H9 (cell line): ENCODE measurements around the gene SORCS2. TPM values are rescaled to one million over a fixed set of nuclear protein-coding genes. Genes with fewer than 3 reads are reported as not detected.

ENCODE experiments used
- DNase-seq: peaks from one replicate; pipeline ENCODE4 v3.0.0-alpha.2; 2017
- H2AFZ ChIP-seq: one replicate; pipeline ENCODE4 v1.6.1; 2013; ENCODE audit warnings: mild to moderate bottlenecking, low read length, control low read depth, moderate library complexity
- H2AK5ac ChIP-seq: 2 replicates; pipeline ENCODE4 v1.6.1; 2013; ENCODE audit warnings: low read length, control low read depth, mixed read lengths; ENCODE audit not compliant: insufficient read length
- H2BK120ac ChIP-seq: one replicate; pipeline ENCODE4 v1.6.1; 2013; ENCODE audit warnings: low read depth, mild to moderate bottlenecking, low read length, control low read depth, inconsistent platforms; ENCODE audit not compliant: poor library complexity, severe bottlenecking
- H2BK12ac ChIP-seq: 2 replicates; pipeline ENCODE4 v1.6.1; 2013; ENCODE audit warnings: low read length, control low read depth, mixed read lengths, low read depth; ENCODE audit not compliant: insufficient read length
- H2BK15ac ChIP-seq: 2 replicates; pipeline ENCODE4 v1.6.1; 2013; ENCODE audit warnings: low read depth, low read length, control low read depth
- H2BK20ac ChIP-seq: one replicate; pipeline ENCODE4 v1.6.1; 2013; ENCODE audit warnings: low read depth, mild to moderate bottlenecking, low read length, control low read depth, inconsistent platforms; ENCODE audit not compliant: poor library complexity, severe bottlenecking
- H2BK5ac ChIP-seq: 2 replicates; pipeline ENCODE4 v1.6.1; 2013; ENCODE audit warnings: low read length, control low read depth, mixed read lengths; ENCODE audit not compliant: insufficient read length
- H3K14ac ChIP-seq: 2 replicates; pipeline ENCODE4 v1.6.1; 2013; ENCODE audit warnings: low read length, control low read depth; ENCODE audit not compliant: insufficient read depth
- H3K18ac ChIP-seq: 2 replicates; pipeline ENCODE4 v1.6.1; 2013; ENCODE audit warnings: low read depth, mild to moderate bottlenecking, mixed read lengths, low read length, control low read depth; ENCODE audit not compliant: insufficient read length
- H3K23ac ChIP-seq: 2 replicates; pipeline ENCODE4 v1.6.1; 2013; ENCODE audit warnings: low read length, control low read depth, mixed read lengths, low read depth; ENCODE audit not compliant: insufficient read length
- H3K23me2 ChIP-seq: 2 replicates; pipeline ENCODE4 v1.6.1; 2013; ENCODE audit warnings: low read depth, mild to moderate bottlenecking, mixed read lengths, low read length, control low read depth; ENCODE audit not compliant: insufficient read length, poor library complexity, severe bottlenecking
- H3K27ac ChIP-seq: 2 replicates; pipeline ENCODE4 v1.5.1; 2013; ENCODE audit warnings: low read length, control low read depth, mixed read lengths, low read depth; ENCODE audit not compliant: insufficient read length
- H3K27me3 ChIP-seq: 2 replicates; pipeline ENCODE4 v1.6.1; 2013; ENCODE audit warnings: low read length, control low read depth, inconsistent platforms; ENCODE audit not compliant: insufficient read depth
- H3K4ac ChIP-seq: 2 replicates; pipeline ENCODE4 v1.6.1; 2013; ENCODE audit warnings: low read depth, mild to moderate bottlenecking, control low read depth, inconsistent platforms, low read length, moderate library complexity
- H3K4me1 ChIP-seq: 2 replicates; pipeline ENCODE4 v1.6.1; 2013; ENCODE audit warnings: low read length, control low read depth, inconsistent platforms; ENCODE audit not compliant: insufficient read depth
- H3K4me2 ChIP-seq: 2 replicates; pipeline ENCODE4 v1.6.1; 2013; ENCODE audit warnings: low read length, control low read depth, mixed read lengths; ENCODE audit not compliant: insufficient read length, insufficient read depth
- H3K56ac ChIP-seq: 2 replicates; pipeline ENCODE4 v1.6.1; 2013; ENCODE audit warnings: low read depth, mild to moderate bottlenecking, mixed read lengths, low read length, control low read depth; ENCODE audit not compliant: insufficient read length
- H3K79me1 ChIP-seq: 2 replicates; pipeline ENCODE4 v1.6.1; 2013; ENCODE audit warnings: low read depth, mild to moderate bottlenecking, moderate library complexity, low read length, control low read depth, inconsistent platforms; ENCODE audit not compliant: insufficient read depth, poor library complexity, severe bottlenecking
- H3K79me2 ChIP-seq: 2 replicates; pipeline ENCODE4 v1.6.1; 2013; ENCODE audit warnings: low read length, control low read depth, inconsistent platforms; ENCODE audit not compliant: insufficient read depth
- H3K9ac ChIP-seq: 2 replicates; pipeline ENCODE4 v1.6.1; 2013; ENCODE audit warnings: low read length, control low read depth, mixed read lengths; ENCODE audit not compliant: insufficient read length; ENCODE audit errors: extremely low read depth
- H3K9me3 ChIP-seq: one replicate; pipeline ENCODE4 v1.6.1; 2013; ENCODE audit warnings: low read depth, low read length, inconsistent platforms; ENCODE audit not compliant: control insufficient read depth
- H3T11ph ChIP-seq: one replicate; pipeline ENCODE4 v1.6.1; 2013; ENCODE audit warnings: mild to moderate bottlenecking, low read length, control low read depth, inconsistent platforms
- H4K20me1 ChIP-seq: one replicate; pipeline ENCODE4 v1.6.1; 2013; ENCODE audit not compliant: control insufficient read depth, insufficient read length, insufficient read depth
- H4K5ac ChIP-seq: 2 replicates; pipeline ENCODE4 v1.6.1; 2013; ENCODE audit warnings: low read depth, mild to moderate bottlenecking, mixed read lengths, low read length, control low read depth; ENCODE audit not compliant: insufficient read length
- H4K8ac ChIP-seq: replicated peaks from 2 replicates; pipeline ENCODE4 v1.6.1; 2013; ENCODE audit warnings: low read length, control low read depth, mixed read lengths, low read depth; ENCODE audit not compliant: insufficient read length
- H4K91ac ChIP-seq: 2 replicates; pipeline ENCODE4 v1.6.1; 2013; ENCODE audit warnings: low read depth, mild to moderate bottlenecking, moderate library complexity, mixed read lengths, low read length, control low read depth; ENCODE audit not compliant: insufficient read length
- H3K27ac Mint-ChIP-seq, 3 experiments: 2 replicates in 2 of 3; 3 replicates in 1 of 3; pipeline ENCODE4 v1.8.0; 2020 to 2021; ENCODE audit warnings: mixed read lengths in 3 of 3, mild to moderate bottlenecking in 1 of 3, moderate library complexity in 1 of 3
- H3K27me3 Mint-ChIP-seq: 2 replicates; pipeline ENCODE4 v1.8.0; 2021; ENCODE audit warnings: low read depth, mild to moderate bottlenecking, moderate library complexity, mixed read lengths
- H3K36me3 Mint-ChIP-seq, 3 experiments: 2 replicates in 2 of 3; 3 replicates in 1 of 3; pipeline ENCODE4 v1.8.0; 2020 to 2021; ENCODE audit warnings: low read depth in 3 of 3, mixed read lengths in 3 of 3; ENCODE audit not compliant: insufficient read depth in 1 of 3
- H3K4me1 Mint-ChIP-seq, 2 experiments: 2 replicates each; pipeline ENCODE4 v1.8.0; 2020; ENCODE audit warnings: mixed read lengths in 2 of 2
- H3K4me3 Mint-ChIP-seq, 2 experiments: 2 replicates in 1 of 2; 3 replicates in 1 of 2; pipeline ENCODE4 v1.8.0; 2020 to 2021; ENCODE audit warnings: mild to moderate bottlenecking in 2 of 2, mixed read lengths in 2 of 2, moderate library complexity in 1 of 2
- H3K9me3 Mint-ChIP-seq, 2 experiments: 2 replicates in 1 of 2; 3 replicates in 1 of 2; pipeline ENCODE4 v1.8.0; 2020; ENCODE audit warnings: mild to moderate bottlenecking in 2 of 2, mixed read lengths in 2 of 2, moderate library complexity in 1 of 2
- WGBS: extraction: QIAGEN DNeasy Blood & Tissue Kit; methylation state at CpG from one replicate; pipeline ENCODE4 v1.1.7; 2013; ENCODE audit warnings: missing lambda C conversion rate, low lambda C conversion rate, mixed read lengths; ENCODE audit not compliant: insufficient read length; ENCODE audit errors: extremely low coverage; 5-methylcytosine and 5-hydroxymethylcytosine counted together
- total RNA-seq: library from RNA; stranded (reverse); gene quantifications from 2 replicates; pipeline ENCODE4 v1.2.1, GENCODE V29; 2021
- TF ChIP-seq, protein P1 (sequence below): fragments of 200-600 bp; sonication (generic); conservative IDR thresholded peaks from 3 replicates; pipeline ENCODE4 v1.8.0; 2021; ENCODE audit warnings: antibody characterized with exemption, mild to moderate bottlenecking

The SORCS2 gene
- total RNA-seq, 1 experiment from 2014 or later: 0.57 TPM

DNA sequence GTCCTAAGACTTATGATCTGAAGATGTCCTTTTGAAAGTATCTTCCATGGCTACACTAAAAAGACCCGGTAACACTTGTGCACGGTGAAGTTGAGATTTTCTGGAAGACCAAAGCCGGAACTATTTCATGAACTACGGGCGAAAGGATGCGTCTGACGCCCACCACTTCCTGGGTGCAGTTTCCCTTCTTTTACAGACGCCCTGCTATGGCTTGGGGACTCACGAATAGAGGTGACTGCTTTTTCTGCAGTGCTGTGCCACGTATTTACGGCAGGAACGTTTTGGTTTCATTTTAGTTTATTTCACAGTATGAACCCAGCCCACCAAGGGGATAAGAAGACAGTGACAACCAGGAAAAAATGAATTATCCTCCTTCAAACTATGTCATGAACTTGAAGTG, 566.9 kb downstream of the SORCS2 start:
- H3K14ac ChIP-seq: no peak overlapping the region
- no peaks in the 10 kb centered on the region for H3K27me3 ChIP-seq
- H3K56ac ChIP-seq: no peak overlapping the region
- no peaks in the 10 kb centered on the region for H3K79me2 ChIP-seq
- no peak overlapping the region for H3T11ph ChIP-seq
- H2AFZ ChIP-seq: no peak overlapping the region
- Mint-ChIP-seq H3K4me1 (peaks cover 8 to 15% of the 10 kb centered on the region in 2 experiments; a peak in 2 of 4 replicates), H3K36me3 (0 out of 7 replicates have a peak, but pooled peaks cover 0 to 4% (median 0%) of the 10 kb centered on the region in 3 experiments), H3K4me3 (no peak overlapping the region), H3K27me3 (peaks cover 2% of the 10 kb centered on the region; the same call in 1 of the 2 replicates), H3K27ac (no peak overlapping the region), H3K9me3 (no peaks in the 10 kb centered on the region)
- no peak for DNase-seq
- H3K18ac ChIP-seq: no peak overlapping the region
- H3K27ac ChIP-seq: no peak overlapping the region
- H4K91ac ChIP-seq: no peak overlapping the region
- no peak overlapping the region for H2BK20ac ChIP-seq
- H2BK12ac ChIP-seq: no peak overlapping the region
- H3K79me1 ChIP-seq: no peaks in the 10 kb centered on the region
- H4K20me1 ChIP-seq: no peaks in the 10 kb centered on the region
- H4K5ac ChIP-seq: no peak overlapping the region
- no peak overlapping the region for H3K23ac ChIP-seq
- TF ChIP-seq, protein P1, sequence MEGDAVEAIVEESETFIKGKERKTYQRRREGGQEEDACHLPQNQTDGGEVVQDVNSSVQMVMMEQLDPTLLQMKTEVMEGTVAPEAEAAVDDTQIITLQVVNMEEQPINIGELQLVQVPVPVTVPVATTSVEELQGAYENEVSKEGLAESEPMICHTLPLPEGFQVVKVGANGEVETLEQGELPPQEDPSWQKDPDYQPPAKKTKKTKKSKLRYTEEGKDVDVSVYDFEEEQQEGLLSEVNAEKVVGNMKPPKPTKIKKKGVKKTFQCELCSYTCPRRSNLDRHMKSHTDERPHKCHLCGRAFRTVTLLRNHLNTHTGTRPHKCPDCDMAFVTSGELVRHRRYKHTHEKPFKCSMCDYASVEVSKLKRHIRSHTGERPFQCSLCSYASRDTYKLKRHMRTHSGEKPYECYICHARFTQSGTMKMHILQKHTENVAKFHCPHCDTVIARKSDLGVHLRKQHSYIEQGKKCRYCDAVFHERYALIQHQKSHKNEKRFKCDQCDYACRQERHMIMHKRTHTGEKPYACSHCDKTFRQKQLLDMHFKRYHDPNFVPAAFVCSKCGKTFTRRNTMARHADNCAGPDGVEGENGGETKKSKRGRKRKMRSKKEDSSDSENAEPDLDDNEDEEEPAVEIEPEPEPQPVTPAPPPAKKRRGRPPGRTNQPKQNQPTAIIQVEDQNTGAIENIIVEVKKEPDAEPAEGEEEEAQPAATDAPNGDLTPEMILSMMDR: no peak
- no peak overlapping the region for H3K9ac ChIP-seq
- H3K4me2 ChIP-seq: no peak overlapping the region
- H3K9me3 ChIP-seq: no peaks in the 10 kb centered on the region
- no peak overlapping the region for H2BK5ac ChIP-seq
- no peak overlapping the region for H2BK120ac ChIP-seq
- WGBS: no CpG with 5 or more reads among the region's 12 CpGs
- no peaks in the 10 kb centered on the region for H3K4me1 ChIP-seq
- H2BK15ac ChIP-seq: no peak overlapping the region
- H3K23me2 ChIP-seq: no peaks in the 10 kb centered on the region
- no peak overlapping the region for H3K4ac ChIP-seq
- no peak overlapping the region for H4K8ac ChIP-seq
- no peak overlapping the region for H2AK5ac ChIP-seq
